ENCODE results near the gene MGST3.
"Not testable (repeated sequence)": the region's sequence is repeated elsewhere in the genome, so short reads cannot be mapped to it uniquely, and the experiment has no call there.

The MGST3 gene

GRCh38 chr1:165701922-165702321 is 70.9 kb downstream of the MGST3 start:
- DNase-seq = not testable (repeated sequence)

- DNase-seq = no peak
Observed at GRCh38 chr1:165703648-165704047, 72.6 kb downstream of the MGST3 start.
